Activated CD4-positive, alpha-beta T cell treated with anti-CD3 and anti-CD28 coated beads, Interleukin-2, amount 50 U/mL, for 24 hours (primary cell): ENCODE data around the gene L1CAM.

Source experiments
- DNase-seq, 2 donors: peaks; one replicate each; pipeline ENCODE4 v3.0.0-alpha.2; 2020; ENCODE audit warnings: low read depth in 1 of 2, low spot score in 1 of 2

L1CAM gene

GRCh38 chrX:153879741-153880439 is 6.1 kb downstream of the L1CAM start:
- no peak for DNase-seq

GRCh38 chrX:153878969-153879653 is 6.9 kb downstream of the L1CAM start:
- no peak for DNase-seq

- DNase-seq, result no peak
Measured at GRCh38 chrX:153878345-153878744, 7.6 kb downstream of the L1CAM start.

GRCh38 chrX:153877571-153878261 is 8.3 kb downstream of the L1CAM start:
- no peak for DNase-seq

- DNase-seq, result no peak
Measured at GRCh38 chrX:153876112-153876491, 9.9 kb downstream of the L1CAM start.

- peak; percentile 40 to 54 for DNase-seq
Measured at GRCh38 chrX:153875391-153876111, 10.4 kb downstream of the L1CAM start.

- DNase-seq, result no peak
Measured at GRCh38 chrX:153874366-153875125, 11.4 kb downstream of the L1CAM start.

- DNase-seq, result no peak
Measured at GRCh38 chrX:153874085-153874365, 11.9 kb downstream of the L1CAM start.

GRCh38 chrX:153873282-153874084 is 12.5 kb downstream of the L1CAM start:
- no peak for DNase-seq

GRCh38 chrX:153871946-153872878 is 13.8 kb downstream of the L1CAM start:
- no peak for DNase-seq

- DNase-seq, result no peak
Measured at GRCh38 chrX:153871451-153871850, 14.5 kb downstream of the L1CAM start.

GRCh38 chrX:153870791-153871360 is 15.1 kb downstream of the L1CAM start:
- no peak for DNase-seq

- DNase-seq, result no peak
Measured at GRCh38 chrX:153870288-153870690, 15.7 kb downstream of the L1CAM start.

GRCh38 chrX:153869473-153870287 is 16.3 kb downstream of the L1CAM start:
- DNase-seq, result no peak

- no peak for DNase-seq
Measured at GRCh38 chrX:153868576-153869472, 17.1 kb downstream of the L1CAM start.

GRCh38 chrX:153867671-153868070 is 18.3 kb downstream of the L1CAM start:
- no peak for DNase-seq

GRCh38 chrX:153867139-153867538 is 18.8 kb downstream of the L1CAM start:
- no peak for DNase-seq
